ENCODE results near the gene FOSL2.

Gene FOSL2

DNA sequence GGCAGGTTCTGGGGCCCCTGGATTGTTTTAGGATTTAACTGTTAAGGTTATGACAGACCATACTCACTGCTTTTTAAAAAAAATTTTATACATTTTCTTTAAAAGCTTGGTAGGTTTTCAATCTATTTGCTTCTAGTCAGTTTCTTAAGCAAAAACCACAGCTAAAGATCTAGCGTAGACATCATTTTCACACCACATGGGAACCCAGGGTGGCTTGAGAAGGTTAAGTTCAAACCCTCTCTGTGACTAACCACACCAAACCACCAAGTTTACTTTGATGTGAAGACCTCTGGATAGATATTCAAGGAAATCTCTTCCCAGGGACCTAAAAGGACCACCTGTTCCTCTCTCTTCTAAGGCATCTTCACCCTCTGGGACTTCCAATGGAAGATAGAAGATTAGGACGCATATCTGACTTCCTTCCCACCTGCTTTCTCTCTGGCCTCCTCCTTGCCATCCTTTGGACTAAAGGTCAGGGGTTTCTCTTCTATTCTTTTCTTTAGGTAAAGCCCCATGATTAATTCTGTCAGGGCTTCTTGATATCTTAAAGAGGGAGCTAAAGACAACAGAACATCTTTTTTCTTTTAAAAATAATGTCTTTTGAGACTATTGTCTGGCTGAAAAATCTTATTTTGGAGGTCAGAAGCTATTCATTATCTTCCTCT is 32.3 kb downstream of the FOSL2 start:
- DNase-seq (ENCODE audit: low read depth) = no peak
- no peak overlapping the region for H3K4me3 ChIP-seq (ENCODE audit: low read depth, low read length)

DNA sequence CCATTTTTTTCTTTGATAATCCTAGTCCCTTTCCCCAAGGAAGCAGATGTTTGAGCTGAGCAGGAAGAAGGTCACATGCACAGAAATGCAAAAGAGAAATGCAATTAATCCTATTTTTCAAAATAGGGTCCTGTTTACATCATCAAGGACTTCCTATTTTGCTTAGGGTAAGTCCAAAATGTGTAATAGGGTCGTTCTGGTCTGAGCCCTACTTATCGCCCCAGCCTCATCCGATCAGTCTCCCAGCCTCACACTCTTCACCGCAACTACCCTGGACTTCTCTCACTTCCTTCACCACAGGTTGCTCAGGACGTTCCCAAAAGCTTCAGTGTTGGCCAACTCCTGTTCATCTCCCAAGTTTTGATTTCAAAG is 32.8 kb downstream of the FOSL2 start:
- no peak overlapping the region for H3K4me3 ChIP-seq (ENCODE audit: low read depth, low read length)
- DNase-seq (ENCODE audit: low read depth) = no peak

DNA sequence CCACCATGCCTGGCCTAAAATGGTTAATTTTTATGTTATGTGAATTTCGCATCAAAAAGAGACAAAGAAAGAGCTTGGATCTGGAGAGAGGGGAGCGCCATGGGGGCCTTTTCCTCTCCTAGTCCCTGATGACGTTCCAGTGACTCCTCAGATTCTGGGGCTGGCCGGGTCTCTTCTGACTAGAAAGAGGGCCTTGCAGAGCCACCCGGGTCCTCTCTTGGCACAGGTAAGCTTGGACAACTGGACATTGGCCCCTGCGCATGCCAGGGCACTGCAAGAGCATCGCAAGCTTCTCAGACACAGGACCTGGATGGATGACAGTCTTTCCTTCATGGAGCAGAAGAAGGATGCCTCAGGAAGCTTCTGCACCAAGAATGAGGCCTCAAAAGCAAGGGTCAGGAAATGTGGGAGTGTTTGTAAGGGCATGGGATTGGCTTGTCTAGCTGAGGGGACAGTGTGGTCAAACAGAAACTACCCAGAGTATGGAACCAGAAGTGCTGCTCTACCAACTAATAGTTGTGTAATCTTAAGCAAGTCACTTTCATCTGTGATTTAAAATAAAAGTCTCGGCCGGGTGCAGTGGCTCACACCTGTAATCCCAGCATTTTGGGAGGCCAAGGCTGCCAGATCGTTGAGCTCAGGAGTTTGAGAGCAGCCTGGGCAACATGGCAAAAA is 35.2 kb downstream of the FOSL2 start:
- DNase-seq (ENCODE audit: low read depth) = no peak
- H3K4me3 ChIP-seq (ENCODE audit: low read depth, low read length) = no peak overlapping the region

DNA sequence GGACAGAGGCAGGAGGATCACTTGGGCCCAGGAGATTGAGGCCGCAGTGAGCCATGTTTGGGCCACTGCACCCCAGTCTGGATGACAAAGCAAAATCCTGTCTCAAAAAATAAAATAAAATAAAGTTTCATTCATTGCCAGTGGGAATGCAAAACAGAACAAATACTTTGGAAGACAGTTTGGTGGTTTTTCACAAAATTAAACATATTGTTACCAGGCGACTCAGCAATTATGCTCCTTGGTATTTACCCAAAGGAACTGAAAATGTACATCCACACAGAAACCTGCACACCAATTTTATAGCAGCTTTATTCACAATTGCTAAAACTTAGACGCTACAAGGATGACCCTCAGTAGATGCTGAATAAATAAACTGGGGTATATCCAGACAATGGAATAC is 35.8 kb downstream of the FOSL2 start:
- DNase-seq (ENCODE audit: low read depth) = no peak
- H3K4me3 ChIP-seq (ENCODE audit: low read depth, low read length) = no peak overlapping the region

DNA sequence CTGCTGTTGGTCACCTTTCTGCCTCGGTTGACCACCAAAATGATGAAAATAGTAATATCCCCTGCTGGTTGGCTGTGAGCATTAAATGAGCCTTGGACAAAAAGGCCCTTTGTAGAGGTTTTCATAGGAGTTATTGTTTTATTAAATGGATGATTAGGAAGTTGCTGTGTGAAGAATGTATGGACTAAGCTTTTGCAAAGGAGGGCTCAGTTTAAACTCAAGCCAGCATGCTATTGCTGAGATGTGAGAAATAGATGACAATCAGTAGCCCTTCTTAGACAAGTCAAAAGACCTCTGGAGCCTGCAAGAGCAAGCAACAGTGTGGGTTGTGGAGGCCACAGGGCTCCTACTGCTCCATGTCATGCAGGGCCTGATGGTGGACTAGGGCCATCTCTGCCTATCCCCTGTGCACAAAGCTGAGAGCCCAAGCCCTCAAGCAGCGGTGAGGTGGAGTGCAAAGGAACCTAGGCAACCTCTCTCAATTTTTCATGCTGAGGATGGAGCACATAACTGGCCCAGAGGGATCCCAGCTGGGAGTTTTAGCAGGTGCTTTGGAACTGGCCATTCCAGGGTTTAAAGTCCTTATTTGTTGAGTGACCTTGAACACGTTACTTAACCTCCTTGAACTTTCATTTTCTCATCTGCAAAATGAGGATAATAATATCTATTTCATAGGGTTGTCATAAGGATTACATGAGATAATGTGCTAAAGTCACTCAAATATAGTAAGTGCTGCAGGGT is 37.1 kb downstream of the FOSL2 start:
- H3K4me3 ChIP-seq (ENCODE audit: low read depth, low read length) = no peak overlapping the region
- no peak for DNase-seq (ENCODE audit: low read depth)

DNA sequence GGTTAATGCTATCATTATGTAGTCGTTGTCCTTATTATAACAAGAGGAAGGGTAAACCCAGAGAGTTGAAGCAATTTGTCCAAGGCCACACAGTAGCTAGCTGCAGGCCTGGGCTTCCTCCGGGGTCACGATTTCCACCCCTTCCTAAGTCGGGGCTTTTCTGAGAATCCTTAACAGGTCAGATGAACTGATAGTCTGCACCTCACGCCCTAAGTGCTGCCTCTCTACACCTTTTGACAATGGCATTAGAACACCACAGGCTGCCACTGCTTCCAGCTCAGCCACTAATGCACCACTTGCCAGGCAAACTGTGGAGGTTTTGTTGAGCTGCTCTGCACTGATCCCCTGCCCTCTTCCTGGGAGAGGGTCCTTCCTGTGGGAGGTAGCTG is 37.7 kb downstream of the FOSL2 start:
- no peak overlapping the region for H3K4me3 ChIP-seq (ENCODE audit: low read depth, low read length)
- DNase-seq (ENCODE audit: low read depth) = no peak

DNA sequence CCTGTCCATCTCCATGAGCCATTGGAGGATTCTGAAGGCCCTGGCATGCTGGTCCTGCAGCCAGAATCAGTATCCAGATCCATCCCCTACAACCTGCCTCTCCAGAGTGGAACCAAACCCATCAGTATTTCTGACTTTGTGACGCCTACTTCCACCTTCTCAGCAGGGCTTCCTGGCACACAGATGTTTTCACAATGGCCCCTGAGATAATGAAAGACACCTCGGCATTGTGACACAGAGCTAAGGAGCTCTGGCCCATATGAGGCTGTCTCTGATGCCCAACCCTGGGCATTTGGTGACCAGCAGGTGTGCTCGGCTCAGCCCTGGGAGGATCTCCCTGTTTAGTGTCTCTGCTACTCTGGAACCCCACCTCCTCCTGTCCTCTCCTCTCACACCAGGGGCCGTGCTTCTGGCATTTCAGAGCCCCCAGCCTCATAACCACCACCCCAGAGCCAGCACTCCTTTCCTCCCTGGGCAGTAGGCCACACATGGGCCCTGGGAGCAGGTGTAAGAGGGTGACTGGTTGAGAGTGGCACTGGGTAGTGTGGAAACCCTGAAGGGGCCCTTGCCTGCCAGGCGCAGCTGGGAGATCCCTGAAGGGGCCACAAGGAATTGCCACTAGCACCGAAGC is 38.2 kb downstream of the FOSL2 start:
- DNase-seq (ENCODE audit: low read depth) = no peak
- no peak overlapping the region for H3K4me3 ChIP-seq (ENCODE audit: low read depth, low read length)

DNA sequence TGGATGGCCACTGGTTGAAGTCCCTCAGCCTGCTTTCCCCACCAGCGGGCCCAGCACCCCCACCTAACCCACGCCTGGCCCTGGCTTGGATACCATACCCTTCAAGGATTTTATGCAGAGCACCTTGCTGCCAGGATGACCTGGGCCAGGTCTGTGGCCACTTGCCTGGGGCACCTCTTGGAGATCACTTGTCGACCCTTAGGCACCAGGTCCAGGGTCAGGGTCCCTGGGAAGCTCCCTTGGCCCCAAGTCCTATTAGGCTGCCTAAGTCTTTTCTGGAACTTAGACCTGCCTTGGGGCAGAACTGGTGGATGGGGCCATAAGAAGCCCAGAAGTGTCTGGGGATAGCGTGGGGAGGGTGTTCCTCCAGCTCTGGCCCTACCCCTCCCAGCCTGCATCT is 39.1 kb downstream of the FOSL2 start:
- no peak overlapping the region for H3K4me3 ChIP-seq (ENCODE audit: low read depth, low read length)
- no peak for DNase-seq (ENCODE audit: low read depth)

DNA sequence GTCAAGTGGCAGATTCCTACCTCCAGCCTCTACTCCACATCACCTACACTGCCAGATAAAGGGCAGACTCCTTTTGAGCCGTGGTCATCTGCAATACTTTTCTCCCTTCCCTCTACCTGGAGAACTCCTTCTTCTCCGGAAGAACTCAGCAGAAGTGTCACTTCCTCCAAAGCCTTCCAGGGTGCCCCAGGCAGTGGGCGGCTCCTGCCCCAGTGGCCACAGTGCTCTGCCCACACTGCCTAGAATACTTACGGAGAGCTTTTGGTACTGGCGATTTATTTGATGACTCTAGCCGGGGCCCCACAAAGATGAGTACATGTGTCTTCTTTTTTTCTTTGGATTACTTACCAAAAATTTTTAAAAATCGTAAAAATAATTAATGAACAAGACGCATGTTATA is 39.7 kb downstream of the FOSL2 start:
- no peak for DNase-seq (ENCODE audit: low read depth)
- no peak overlapping the region for H3K4me3 ChIP-seq (ENCODE audit: low read depth, low read length)

DNA sequence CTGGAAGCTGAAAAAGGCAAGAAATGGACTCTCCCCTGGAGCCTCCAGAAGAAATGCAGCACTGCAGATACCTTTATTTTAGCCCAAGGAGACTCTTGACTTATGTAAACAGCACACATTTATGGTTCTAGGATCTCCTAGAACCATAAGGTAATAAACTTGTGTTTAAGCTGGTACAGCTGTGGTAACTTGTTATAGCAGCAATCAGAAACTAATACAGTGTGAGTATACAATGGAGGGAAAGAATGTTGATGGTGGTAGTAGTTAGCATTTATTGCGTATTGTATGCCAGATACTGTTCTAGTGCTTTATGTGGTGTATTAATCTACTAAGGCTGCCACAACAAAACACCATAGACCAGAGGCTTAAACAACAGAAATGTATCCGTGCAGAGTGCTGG is 40.6 kb downstream of the FOSL2 start:
- no peak for DNase-seq (ENCODE audit: low read depth)

DNA sequence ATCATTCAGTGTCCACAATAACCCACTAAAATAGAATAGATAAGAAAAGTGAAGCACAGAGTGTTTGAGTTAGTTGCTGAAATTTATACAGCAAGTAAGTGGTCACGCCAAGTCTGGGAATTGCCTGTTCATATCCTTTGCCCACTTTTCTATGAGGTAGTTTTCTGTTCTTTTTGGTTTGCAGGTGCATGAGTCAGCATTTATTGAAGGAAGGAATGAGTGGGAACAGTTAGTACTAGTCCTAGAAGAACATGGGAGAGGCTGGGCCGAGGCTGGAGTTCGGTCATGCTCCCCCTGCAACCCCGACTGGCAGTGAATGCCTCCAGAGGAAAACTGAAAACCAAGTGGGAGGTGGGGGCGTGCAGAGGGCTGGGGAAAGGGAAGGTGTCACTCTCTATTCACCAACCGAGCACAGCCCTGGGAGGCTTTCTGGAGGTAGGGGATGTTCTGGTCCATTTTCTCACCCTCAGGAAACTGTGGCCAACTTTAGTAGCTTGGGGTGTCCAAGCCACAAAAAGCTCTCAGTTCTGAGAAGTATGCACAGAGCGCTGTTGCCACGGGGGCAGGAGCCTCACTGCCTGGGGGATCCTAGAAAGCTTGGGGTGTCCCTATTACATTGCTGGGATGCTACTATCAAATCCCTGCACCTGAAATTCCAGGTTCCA is 41.4 kb downstream of the FOSL2 start:
- no peak for DNase-seq (ENCODE audit: low read depth)
- no peak overlapping the region for H3K4me3 ChIP-seq (ENCODE audit: low read depth, low read length)

More for the DNA sequence above, 40.6 kb downstream of the FOSL2 start:
- no peak overlapping the region for H3K4me3 ChIP-seq (ENCODE audit: low read depth, low read length)

DNA sequence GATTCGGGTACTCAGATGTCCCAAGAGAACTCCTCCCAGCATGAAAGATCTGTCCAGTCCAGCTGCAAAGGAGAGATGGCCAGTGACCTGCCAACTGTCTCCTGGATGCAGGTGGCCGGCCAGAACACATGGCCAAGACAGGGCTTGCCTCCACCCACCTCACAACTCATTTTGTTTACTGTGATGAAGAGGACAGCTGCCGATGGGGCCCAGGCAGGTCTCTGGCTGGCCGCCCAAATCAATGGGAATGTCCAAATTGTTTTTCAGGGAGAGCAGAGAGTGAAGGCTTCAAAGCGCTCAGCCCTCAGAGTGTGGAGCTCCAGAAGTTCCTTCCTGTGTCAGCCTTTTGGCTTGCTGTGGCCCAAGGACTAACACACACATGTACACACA is 41.9 kb downstream of the FOSL2 start:
- no peak for DNase-seq (ENCODE audit: low read depth)
- H3K4me3 ChIP-seq (ENCODE audit: low read depth, low read length) = no peak overlapping the region

DNA sequence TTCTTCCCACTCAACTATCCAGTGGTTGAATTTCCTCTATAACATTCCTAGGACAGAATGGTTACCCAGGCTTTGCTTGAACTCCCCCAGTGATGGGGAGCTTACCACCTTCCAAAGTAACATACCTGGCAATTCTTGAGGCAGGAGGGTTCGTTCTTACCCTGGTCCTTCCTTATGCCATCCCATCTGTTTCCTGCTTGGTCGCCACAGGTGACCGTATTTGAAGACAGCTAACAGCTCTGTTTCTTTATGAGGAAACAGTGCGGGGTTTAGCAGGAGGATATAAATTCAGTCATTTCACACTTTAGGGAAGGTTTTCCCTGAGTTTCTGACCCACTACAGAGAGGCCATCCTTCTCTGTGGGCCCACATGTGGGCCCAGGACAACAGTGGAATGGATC is 42.6 kb downstream of the FOSL2 start:
- H3K4me3 ChIP-seq (ENCODE audit: low read depth, low read length) = no peak overlapping the region
- DNase-seq (ENCODE audit: low read depth) = no peak

DNA sequence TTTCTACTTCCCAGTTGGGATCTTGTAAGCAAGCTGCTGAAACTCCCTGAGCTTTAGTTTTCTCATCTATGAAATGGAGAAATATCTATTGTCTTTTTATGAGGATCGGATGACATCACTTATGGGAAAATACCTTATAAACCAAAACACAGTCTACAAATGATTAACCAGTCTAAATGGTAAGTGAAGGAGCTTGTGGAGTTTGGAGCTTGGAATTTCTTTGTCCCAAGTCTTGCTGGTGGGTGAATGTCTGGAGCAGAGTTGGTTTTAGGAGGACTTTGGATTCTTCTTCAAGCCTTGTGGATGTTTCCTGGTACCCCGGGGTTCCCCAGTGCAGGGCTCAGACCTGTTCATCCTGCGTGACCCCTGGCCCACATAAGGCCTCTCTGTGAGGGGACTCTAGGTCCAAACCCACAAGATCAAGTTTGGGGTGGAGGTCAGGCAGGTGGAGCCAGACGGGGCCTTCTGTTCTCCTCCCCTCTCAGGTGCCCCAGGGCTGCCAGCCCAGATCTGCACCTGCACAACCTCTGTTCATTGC is 43.2 kb downstream of the FOSL2 start:
- DNase-seq (ENCODE audit: low read depth) = no peak
- H3K4me3 ChIP-seq (ENCODE audit: low read depth, low read length) = no peak overlapping the region

DNA sequence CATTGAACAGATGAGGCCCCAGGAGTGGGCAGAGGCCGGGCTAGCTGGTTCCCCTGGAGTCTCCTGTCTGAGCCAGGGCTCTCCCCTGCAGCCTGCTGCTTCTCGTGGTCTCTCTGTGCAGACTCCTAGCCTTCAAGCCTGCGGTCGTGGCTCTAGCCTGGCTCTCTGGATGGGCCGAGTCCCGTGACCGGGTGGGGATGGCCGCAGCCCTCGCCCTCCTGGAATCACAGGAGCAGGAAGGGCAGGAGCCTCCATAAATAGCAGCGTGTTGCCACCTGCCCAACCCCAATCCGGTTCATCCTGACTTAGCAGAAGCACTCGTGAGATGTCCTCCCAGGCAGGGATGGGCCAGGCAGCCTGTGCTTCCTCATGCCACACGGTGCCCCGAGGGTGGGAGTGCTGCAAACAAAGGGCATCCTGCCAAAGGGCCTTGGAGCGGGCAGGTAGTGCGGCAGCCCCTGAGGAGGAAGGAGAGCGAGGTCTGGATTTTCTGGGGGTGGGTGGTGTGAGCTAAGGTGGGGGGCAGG is 43.9 kb downstream of the FOSL2 start:
- DNase-seq (ENCODE audit: low read depth) = no peak
- H3K4me3 ChIP-seq (ENCODE audit: low read depth, low read length) = no peak overlapping the region

DNA sequence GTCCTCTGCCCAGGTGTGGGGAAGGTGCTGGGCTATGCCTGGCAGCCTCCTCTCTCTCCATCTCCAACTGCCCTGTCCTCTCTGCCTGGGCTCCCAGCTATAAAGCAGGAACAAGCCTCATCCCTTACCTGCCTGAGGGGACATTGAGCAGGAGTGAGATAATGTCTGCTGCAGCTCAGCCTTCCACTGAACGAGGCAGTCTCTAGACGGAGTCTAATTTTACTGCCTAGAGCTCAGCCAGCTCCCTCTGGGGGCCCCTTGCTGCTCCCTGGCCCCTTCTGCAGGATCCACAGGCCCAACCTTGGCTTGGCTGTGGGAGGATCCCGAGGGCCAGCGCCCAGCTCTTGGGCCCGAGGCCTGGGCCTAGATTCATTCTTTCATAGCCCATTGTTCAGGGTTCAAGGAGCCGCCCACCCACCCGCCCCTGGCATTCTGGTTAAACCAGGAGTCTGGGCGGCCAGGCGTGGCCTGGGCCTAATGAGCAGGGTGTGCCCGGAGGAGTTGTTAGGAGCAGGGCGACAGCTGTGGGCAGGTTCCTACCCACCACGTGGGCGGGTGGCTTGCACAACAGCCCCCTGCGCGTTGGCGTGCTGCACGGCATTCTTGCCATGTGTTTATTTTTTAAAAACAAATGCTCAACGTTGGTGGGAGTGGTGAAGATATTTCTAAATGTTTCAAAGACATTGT is 44.6 kb downstream of the FOSL2 start:
- H3K4me3 ChIP-seq (ENCODE audit: low read depth, low read length) = no peak overlapping the region
- DNase-seq (ENCODE audit: low read depth) = no peak

DNA sequence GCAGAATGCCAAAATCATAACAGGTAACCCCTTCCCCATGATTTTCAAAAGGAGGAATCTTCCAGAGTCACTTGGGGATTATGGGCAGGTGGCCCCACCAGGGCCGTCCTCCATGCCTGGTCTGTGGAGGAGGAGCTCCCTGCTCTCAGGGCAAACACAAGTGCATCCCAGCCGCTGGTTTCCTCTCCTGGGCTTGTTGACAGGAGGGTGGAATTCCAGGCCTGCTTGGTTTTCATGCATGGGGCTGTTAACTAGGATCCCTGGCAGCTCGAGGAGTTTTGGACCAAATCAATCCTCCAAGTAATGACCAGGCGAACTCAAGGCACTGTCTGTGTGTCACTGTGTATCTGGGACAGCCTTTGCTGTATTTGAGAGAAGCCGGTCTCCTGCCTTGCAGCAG is 45.3 kb downstream of the FOSL2 start:
- DNase-seq (ENCODE audit: low read depth) = no peak
- H3K4me3 ChIP-seq (ENCODE audit: low read depth, low read length) = no peak overlapping the region

DNA sequence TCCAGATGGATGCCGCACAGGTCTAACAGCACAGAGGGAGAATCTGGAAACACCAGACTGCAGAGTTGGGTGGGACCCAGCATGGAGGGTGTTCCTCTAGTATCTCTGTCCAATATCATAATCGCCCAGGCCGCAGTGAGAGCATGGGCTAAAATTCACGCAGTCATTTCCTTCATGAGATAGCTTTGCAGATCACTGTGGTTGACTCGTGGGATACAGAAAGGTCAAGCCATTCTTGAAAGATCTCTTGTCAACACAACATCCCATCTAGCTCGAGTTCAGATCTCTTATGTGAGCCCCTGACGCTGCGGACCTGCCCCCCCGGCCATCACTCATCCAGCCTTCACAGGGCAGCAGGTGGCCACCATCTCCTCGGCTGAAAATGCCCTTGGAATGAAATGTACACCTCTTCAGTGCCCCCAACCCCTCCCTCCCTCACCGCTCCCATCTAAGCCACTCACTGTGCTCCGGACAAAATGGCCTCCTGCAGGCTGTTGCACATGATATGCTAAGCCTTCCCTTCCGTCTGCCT is 45.9 kb downstream of the FOSL2 start:
- DNase-seq (ENCODE audit: low read depth) = no peak
- H3K4me3 ChIP-seq (ENCODE audit: low read depth, low read length) = no peak overlapping the region

DNA sequence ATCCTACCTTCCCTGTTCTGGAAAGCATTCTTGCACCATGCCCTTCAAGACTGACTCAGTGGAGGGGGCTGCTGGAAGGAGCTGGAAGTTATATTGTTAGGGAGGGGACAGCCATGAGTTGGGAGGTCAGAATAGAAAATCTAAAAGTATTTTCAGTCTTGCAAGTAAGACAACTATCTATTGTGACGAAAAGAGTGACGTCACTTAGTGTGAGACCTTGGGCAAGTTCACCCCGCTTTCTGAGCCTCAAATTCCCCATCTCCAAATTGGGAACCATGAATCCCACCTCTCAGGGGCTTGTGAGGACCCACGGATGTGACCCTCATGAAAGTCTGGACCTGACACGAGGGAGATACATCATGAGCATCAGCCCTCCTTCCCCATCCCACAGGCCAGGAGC is 46.5 kb downstream of the FOSL2 start:
- no peak overlapping the region for H3K4me3 ChIP-seq (ENCODE audit: low read depth, low read length)
- no peak for DNase-seq (ENCODE audit: low read depth)
